ENCODE results near the gene RGR. TPM values are rescaled to one million over a fixed set of nuclear protein-coding genes. Genes with fewer than 3 reads are reported as not detected.

RGR gene
- total RNA-seq, 4 donors from 2014 or later: 1.5 to 3.3 (median 2.8) TPM; not detected in 1

DNA sequence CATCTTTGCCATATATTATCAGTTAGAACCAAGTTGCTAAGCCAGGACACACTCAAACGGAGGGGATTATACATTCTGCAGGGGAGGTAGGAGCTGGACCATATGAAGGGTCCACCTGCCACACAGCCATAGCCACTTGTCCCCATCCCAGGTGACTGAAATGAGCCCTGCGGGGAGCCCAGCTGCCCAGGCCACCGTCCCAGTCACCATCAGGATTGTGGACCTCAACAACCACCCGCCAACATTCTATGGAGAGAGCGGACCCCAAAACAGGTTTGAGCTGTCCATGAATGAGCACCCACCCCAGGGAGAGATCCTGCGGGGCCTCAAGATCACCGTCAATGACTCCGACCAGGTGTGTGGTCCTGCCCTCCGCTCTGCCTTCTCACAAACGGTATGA is 36.8 kb upstream of the RGR start:
- DNase-seq (ENCODE audit: low spot score): no peak
- ATAC-seq (ENCODE audit: low FRiP score): no peak

DNA sequence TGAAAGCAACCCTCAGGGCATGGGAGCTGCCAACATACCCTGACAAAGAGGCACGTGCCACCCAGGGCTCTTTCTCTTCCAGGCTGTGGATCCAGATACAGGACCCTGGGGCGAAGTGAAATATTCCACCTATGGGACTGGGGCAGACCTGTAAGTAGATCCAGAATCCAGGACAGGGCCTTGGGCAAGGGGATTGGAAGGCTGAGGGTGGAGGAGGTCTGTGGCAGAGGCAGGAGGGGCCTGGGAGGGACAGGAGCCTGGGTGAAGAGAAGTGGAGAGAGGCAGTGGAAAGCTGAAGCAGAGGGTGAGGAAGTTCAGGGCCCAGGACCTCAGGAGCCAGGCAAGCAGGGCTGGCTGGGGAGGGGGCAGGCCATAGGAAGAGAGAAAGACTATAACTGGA is 33.3 kb upstream of the RGR start:
- no peak for ATAC-seq (ENCODE audit: low FRiP score)
- TF ChIP-seq, protein P1, sequence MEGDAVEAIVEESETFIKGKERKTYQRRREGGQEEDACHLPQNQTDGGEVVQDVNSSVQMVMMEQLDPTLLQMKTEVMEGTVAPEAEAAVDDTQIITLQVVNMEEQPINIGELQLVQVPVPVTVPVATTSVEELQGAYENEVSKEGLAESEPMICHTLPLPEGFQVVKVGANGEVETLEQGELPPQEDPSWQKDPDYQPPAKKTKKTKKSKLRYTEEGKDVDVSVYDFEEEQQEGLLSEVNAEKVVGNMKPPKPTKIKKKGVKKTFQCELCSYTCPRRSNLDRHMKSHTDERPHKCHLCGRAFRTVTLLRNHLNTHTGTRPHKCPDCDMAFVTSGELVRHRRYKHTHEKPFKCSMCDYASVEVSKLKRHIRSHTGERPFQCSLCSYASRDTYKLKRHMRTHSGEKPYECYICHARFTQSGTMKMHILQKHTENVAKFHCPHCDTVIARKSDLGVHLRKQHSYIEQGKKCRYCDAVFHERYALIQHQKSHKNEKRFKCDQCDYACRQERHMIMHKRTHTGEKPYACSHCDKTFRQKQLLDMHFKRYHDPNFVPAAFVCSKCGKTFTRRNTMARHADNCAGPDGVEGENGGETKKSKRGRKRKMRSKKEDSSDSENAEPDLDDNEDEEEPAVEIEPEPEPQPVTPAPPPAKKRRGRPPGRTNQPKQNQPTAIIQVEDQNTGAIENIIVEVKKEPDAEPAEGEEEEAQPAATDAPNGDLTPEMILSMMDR (IDR thresholded peaks at IDR 0.05): no peak
- DNase-seq (ENCODE audit: low spot score): no peak

More for the DNA sequence above, 36.8 kb upstream of the RGR start:
- TF ChIP-seq, protein P1 (IDR thresholded peaks at IDR 0.05): no peak

DNA sequence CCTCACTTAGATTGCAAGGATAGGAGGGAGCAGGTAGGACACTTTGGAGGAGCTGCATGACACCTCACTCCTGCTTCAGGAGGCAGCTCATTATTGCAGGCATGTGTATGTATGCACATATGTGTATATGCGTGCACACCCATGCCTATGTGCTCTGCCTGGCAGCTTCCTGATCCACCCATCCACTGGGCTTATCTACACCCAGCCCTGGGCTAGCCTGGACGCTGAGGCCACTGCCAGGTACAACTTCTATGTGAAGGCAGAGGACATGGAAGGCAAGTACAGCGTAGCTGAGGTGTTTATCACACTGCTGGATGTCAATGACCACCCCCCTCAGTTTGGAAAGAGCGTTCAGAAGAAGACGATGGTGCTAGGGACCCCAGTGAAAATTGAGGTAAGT is 32.8 kb upstream of the RGR start:
- DNase-seq (ENCODE audit: low spot score) (no peak), ATAC-seq (ENCODE audit: low FRiP score) (no peak)
- TF ChIP-seq, protein P1 (IDR thresholded peaks at IDR 0.05): no peak

DNA sequence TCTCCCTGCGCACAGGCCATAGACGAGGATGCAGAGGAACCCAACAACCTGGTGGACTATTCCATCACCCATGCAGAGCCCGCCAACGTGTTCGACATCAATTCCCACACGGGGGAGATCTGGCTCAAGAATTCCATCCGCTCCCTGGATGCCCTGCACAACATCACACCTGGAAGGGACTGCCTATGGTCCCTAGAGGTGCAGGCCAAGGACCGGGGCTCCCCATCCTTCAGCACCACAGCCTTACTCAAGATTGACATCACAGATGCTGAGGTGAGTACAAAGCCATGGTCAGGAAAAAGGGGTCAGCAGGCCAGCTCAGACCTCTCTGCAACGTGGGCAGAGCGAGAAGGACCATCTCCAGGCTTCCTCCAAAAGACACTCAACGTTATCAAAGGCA is 31.8 kb upstream of the RGR start:
- TF ChIP-seq, protein P1 (IDR thresholded peaks at IDR 0.05): no peak
- DNase-seq (ENCODE audit: low spot score): no peak
- ATAC-seq (ENCODE audit: low FRiP score): no peak

DNA sequence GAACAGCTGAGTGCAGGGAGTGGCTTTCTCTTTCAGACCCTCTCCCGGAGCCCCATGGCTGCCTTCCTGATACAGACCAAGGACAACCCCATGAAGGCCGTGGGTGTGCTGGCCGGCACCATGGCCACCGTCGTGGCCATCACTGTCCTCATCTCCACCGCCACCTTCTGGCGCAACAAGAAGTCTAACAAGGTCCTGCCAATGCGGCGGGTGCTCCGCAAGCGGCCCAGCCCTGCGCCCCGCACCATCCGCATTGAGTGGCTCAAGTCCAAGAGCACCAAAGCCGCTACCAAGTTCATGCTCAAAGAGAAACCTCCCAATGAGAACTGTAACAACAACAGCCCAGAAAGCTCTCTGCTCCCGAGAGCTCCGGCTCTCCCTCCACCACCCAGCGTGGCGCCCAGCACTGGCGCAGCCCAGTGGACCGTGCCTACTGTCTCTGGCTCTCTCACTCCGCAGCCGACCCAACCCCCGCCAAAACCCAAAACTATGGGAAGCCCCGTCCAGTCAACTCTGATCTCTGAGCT is 30.7 kb upstream of the RGR start:
- TF ChIP-seq, protein P1 (IDR thresholded peaks at IDR 0.05): no peak
- no peak for DNase-seq (ENCODE audit: low spot score)

DNA sequence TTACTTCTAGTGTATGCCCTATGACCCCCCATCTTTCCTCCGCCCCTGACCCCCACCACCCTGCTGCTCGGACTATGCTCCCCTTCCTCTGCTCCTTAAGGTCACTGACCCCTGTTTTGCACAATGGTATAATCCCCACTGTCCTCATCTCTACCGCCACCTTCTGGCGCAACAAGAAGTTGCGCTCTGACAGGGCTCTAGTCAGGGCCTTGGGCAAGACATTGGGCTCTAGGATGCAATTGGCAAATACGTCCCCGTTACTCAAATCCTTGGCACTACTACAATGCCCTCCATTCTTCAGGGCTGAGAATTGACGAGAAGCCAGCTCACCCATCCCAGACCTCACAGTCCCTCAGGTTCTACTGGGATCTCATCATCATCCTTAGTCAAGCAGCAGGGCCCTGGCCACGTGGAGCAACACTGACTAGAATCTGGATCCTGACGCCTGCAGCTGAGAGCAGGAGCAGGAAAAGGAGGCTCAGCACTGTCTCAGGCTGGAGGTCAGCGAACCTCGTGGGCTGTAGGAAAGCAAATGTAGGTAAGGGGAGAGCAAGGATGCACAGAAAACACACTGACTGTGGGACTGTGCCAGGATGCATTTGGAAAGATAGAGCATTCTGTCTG is 30.1 kb upstream of the RGR start:
- no peak for DNase-seq (ENCODE audit: low spot score)
- ATAC-seq (ENCODE audit: low FRiP score): no peak
- TF ChIP-seq, protein P1 (IDR thresholded peaks at IDR 0.05): no peak

More for the DNA sequence above, 30.7 kb upstream of the RGR start:
- ATAC-seq (ENCODE audit: low FRiP score): no peak

DNA sequence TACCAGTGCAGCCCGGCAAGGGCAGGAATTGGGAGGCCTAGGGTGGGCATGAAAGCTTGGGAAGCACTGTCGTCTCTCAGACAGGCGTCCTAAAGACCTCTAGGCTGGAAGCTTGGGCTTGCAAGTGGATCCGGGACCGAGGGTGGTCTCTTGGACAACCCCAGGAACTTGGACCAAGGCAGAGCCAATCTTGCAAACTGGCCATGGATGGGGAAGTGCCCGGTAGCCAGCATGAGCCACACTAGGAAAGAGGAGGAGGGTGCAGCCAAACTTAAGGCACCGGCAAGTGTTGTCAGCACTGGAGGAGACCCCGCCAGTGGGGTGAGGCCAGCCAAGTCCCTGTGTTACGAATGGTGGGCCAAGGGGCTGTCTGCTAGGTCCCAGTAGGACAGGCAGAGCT is 28.0 kb upstream of the RGR start:
- TF ChIP-seq, protein P1 (IDR thresholded peaks at IDR 0.05): no peak
- no peak for DNase-seq (ENCODE audit: low spot score)
- no peak for ATAC-seq (ENCODE audit: low FRiP score)

Measured in omental fat pad (tissue), 4 donors.